Measurements from ENCODE around the gene ZNF750. TPM values are rescaled to one million over a fixed set of nuclear protein-coding genes. Genes with fewer than 3 reads are reported as not detected.

The ZNF750 gene
- total and polyA plus RNA-seq, 2 donors (not counting 3 experiments of a cell fraction or from before 2014, with no cell fraction given) = 0.15 to 0.80 TPM

- no peak overlapping the region for H3K4me2 ChIP-seq (ENCODE audit: insufficient read depth, low read length)
- dilution Hi-C loops (cut with MboI; ENCODE audit: extremely low pct_ligation_motif_present, low sequenced_read_pairs) (no loop called here), intact Hi-C loops (cut with micrococcal nuclease) (no loop called here)
- H3K27me3 ChIP-seq (ENCODE audit: control insufficient read depth in 2 of 2, insufficient read depth in 2 of 2, low read length in 2 of 2) = no peaks in the 10 kb centered on the region
- no peaks in the 10 kb centered on the region for H4K20me1 ChIP-seq (replicated peaks; ENCODE audit: control insufficient read depth, extremely low read depth, insufficient read depth, low read length)
- BruUV-seq (replicated peaks) = no TSS peak
- H3K9me1 ChIP-seq (replicated peaks; ENCODE audit: control insufficient read depth, extremely low read depth, insufficient read depth, low read length) = no peaks in the 10 kb centered on the region
- H3K36me3 ChIP-seq (ENCODE audit: control insufficient read depth in 2 of 2, extremely low read depth in 1 of 2, insufficient read depth in 2 of 2, low read length in 2 of 2) = no peaks in the 10 kb centered on the region
- TF ChIP-seq GATA2 (IDR thresholded peaks at IDR 0.05; ENCODE audit: insufficient read depth, insufficient read length, low read depth, low read length) = no peak
- TF ChIP-seq POLR2A (IDR thresholded peaks at IDR 0.05; ENCODE audit: low read depth, low read length) = no peak
- no peak for TF ChIP-seq JUN (IDR thresholded peaks at IDR 0.05; ENCODE audit: borderline replicate concordance, insufficient read depth, insufficient read length, low read depth)
- TF ChIP-seq MYC (IDR thresholded peaks at IDR 0.05; ENCODE audit: low read depth, low read length) = no peak
- TF ChIP-seq MAX (IDR thresholded peaks at IDR 0.05; ENCODE audit: insufficient read depth, insufficient read length) = no peak
- no peak for TF ChIP-seq EZH2 (IDR thresholded peaks at IDR 0.05; ENCODE audit: borderline replicate concordance, low read depth, low read length, severe bottlenecking)
- no peak for TF ChIP-seq CTCF (IDR thresholded peaks at IDR 0.05; ENCODE audit: extremely low read depth in 1 of 2, insufficient read depth in 1 of 2, low read depth in 1 of 2, low read length in 2 of 2)
- TF ChIP-seq POLR2AphosphoS5 (IDR thresholded peaks at IDR 0.05; ENCODE audit: insufficient read depth, low read depth, low read length) = no peak
- no peak for TF ChIP-seq FOS (IDR thresholded peaks at IDR 0.05; ENCODE audit: borderline replicate concordance, insufficient read depth, low read length)
- FAIRE-seq (no peak), DNase-seq (ENCODE audit: low read depth, low spot score) (no peak)
- POLR2A ChIA-PET = interaction anchor here (0.6 kb wide), 1 partner anchor 19 kb away, joined by 3 read pairs; no protein-coding TSS in a partner anchor
- H3K4me1 ChIP-seq (ENCODE audit: control insufficient read depth, extremely low read depth, insufficient read depth, low read length) = peaks cover 40% of the 10 kb centered on the region
- no peak overlapping the region for H3K9ac ChIP-seq (replicated peaks; ENCODE audit: extremely low read depth, insufficient read depth, low read length)
- no peak overlapping the region for H3K27ac ChIP-seq (ENCODE audit: insufficient read depth, low read depth, low read length)
- peaks cover 58% of the 10 kb centered on the region for H3K79me2 ChIP-seq (ENCODE audit: control insufficient read depth, insufficient read depth, low read length)
- H3K9me3 ChIP-seq (replicated peaks; ENCODE audit: control insufficient read depth, insufficient read depth, low read length) = no peaks in the 10 kb centered on the region
- H2AFZ ChIP-seq (ENCODE audit: low read depth, low read length) = no peak overlapping the region
- CTCF ChIA-PET = interaction anchor here (1.0 to 3.1 kb wide), 4 partner anchors 10 to 82 kb away, joined by 4 to 13 read pairs (median 4); no protein-coding TSS in a partner anchor
- no peak overlapping the region for H3K4me3 ChIP-seq (replicated peaks in 1 of 3; ENCODE audit: insufficient read depth in 1 of 3, low read depth in 1 of 3, low read length in 3 of 3)
Measured at GRCh38 chr17:82863383-82863940, 23.6 kb upstream of the ZNF750 start.
